ENCODE results near the gene RTP5.
A peak's percentile ranks its signal among the peaks of the same experiment; 100 is the strongest.
"Not testable (repeated sequence)": the region's sequence is repeated elsewhere in the genome, so short reads cannot be mapped to it uniquely, and the experiment has no call there.

Gene RTP5

DNA sequence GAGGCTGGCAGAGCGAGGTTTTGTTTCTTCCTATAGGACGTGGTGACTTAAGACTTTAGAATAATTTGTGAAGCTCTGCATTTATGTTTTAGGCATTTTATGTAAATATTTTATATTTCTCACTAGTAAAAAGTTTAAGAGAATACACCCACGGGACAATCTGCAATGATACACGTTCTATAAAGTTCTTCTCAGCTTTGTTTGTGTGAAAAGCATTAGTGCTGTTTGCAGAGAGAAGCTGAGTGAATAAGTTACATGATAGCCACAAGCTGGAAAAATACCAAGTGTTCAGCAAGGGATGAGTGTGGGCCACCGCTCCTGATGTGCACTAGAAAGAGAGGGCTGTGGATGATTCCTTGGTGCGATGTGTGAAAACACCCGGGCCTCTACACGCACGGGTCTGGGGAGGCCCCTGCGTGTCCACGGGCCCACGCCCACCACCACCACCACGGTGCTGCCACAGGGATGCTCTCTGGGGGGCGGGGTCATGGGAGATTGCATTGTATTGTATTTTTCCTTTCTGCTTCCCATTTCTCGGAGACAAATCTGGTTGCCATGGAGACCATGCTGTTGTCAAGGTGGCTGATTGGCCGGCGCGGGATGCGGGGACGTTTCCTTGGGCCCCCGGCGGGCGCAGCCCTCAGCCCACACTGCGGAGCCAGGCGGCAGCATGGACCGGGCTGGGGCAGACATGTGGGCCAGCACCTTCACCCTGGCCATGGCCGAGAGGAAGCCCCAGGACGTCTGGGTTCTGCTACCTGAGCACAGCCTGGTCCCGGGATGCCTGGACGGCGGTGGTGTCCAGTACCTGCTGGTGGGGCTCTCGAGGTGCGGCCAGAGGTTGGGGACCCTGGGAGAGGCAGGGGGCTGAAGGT, at the start of gene RTP5:
Gene RTP5, plus strand, starts transcription at position 643 of the 875 bp plus-strand sequence. Its CDS starts 28 bp downstream, at position 671.
- no peak for DNase-seq (ENCODE audit: low read depth in 3 of 3)

- DNase-seq (ENCODE audit: low read depth in 3 of 3), result not testable (repeated sequence)
Observed at GRCh38 chr2:241819947-241820624, 49.4 kb upstream of the RTP5 start.

DNA sequence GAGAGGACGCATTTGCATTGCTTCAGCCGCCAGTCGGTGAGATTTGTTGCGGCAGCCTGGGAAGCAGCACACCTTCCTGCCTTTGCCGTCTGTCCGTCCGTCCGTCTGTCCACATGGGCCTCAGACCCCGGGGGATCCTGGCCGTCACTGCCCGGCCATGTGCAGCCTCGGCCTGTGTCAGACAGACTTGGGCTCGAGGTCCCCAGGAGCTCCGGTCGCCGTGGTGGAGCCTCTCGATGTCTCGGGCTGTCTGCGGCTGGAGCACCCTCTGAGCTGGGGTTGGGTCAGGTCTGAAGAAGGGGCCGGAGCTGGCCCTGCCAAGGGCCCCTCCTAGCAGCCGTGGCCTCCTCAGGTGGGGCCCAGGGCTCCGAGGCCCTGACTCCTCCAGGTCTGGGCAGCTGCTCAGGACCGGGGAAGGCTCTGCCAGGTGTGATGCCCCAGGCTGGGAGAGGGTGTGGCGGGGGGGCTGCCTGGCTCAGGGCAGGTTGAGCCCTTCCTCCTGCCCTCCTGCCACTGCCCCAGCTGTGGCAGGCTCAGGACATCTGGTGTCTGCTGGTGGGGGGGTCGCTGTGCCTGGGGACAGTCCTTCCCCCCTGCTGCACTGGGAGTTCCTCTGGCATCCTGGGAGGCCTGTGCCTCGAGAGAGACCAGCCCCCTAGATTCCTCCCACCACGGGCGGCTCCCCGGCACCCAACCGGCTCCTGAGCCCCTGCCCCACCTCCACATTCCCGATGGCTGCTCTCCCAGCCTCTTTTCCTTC, 48.7 kb upstream of the RTP5 start:
- no peak for DNase-seq (ENCODE audit: low read depth in 3 of 3)

GRCh38 chr2:241821460-241822263, 47.9 kb upstream of the RTP5 start:
- DNase-seq (ENCODE audit: low read depth in 3 of 3), result no peak

DNA sequence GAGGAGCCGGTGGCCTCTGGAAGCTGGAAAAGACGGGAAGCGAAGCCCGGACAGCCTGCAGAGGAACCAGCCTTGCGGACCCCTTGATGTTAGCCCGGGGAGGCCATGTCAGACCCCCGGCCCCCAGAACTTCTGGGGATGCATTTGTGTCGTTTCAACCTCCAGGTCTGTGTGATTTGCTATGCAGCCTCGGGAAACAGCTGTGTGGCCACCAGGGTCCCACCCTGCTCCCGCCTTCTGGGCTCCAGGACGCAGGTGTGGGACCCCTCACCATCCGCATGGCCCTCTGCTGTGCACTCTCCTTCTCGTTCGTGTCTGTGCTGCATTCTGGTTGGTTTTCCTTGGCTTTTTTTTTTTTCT, 47.3 kb upstream of the RTP5 start:
- no peak for DNase-seq (ENCODE audit: low read depth in 3 of 3)

DNA sequence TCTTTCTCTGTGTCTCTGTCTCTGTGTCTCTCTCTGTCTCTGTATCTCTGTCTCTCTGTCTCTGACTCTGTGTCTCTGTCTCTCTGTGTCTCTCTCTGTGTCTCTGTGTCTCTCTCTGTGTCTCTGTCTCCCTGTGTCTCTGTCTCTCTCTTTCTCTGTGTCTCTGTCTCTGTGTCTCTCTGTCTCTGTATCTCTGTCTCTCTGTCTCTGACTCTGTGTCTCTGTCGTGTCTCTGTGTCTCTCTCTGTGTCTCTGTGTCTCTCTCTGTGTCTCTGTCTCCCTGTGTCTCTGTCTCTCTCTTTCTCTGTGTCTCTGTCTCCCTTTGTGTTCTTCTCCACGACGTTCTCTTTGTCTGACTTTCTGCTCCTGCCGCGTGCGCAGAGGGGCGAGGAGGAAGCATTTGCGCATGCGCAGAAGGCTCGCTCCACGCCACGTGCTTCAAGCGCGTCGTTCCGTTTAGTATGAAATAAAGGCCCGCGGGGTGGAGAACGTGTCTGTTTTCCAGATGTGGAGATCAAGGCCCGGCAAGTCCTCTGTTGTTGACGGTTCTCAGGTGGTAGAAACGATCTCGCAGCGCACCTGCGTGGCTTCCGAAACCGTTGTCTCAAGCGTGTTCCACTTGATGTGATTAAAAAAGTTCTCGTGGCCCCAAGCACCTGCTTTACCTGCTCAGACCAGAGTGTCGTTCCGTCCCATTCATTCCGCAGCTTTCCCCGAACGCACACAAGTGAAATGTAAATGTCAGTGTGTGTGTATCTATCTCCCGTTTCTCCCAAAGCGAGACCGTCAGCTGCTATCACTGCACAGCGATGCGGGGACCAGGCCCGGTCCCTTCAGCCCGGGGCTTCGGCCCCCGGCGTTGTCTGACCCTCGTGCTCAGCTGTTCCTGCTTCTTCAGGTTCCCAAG, 45.7 kb upstream of the RTP5 start:
- DNase-seq (ENCODE audit: low read depth in 3 of 3), result not testable (repeated sequence)

- DNase-seq (ENCODE audit: low read depth in 3 of 3), result no peak
Observed at GRCh38 chr2:241827394-241827793, 42.1 kb upstream of the RTP5 start.

- DNase-seq (ENCODE audit: low read depth in 3 of 3), result no peak
Observed at GRCh38 chr2:241833101-241833663, 36.3 kb upstream of the RTP5 start.

DNA sequence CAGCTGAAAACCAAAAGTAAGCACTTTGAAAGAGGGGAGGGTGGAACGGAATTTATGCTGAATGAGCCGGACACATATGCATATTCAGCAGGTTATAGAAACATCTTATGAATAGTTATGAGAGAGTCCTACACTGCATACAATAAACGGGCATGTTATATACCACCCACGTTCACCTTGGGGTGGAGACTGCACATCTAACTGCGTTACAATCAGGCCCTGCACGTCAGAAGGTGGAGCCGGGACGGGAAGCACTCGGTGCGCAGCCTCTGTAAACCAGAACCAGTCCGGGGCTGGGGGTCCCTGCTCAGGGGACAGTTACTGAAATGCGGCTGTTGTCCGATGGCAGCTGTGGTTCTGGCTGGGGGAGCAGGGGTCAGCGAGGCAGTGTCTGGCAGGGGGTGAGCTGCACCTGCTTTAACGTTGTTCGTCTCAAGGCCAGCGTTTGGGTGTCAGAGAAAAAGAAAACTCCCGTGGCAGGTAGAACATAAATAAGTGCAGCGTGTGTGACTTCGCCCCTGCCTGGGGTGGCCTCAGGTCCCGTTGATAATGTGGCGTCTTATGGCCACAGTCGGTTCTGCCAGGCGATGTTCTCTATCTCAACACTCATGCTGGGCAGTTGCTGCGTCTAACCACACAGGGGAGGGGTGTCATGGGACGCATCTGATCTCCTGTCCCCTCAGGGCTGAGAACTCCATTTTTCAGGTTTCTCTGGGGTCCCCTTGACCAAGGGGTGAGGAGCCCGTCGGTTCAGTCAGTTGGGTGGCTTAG, 35.6 kb upstream of the RTP5 start:
- DNase-seq (ENCODE audit: low read depth in 3 of 3), result not testable (repeated sequence)

DNA sequence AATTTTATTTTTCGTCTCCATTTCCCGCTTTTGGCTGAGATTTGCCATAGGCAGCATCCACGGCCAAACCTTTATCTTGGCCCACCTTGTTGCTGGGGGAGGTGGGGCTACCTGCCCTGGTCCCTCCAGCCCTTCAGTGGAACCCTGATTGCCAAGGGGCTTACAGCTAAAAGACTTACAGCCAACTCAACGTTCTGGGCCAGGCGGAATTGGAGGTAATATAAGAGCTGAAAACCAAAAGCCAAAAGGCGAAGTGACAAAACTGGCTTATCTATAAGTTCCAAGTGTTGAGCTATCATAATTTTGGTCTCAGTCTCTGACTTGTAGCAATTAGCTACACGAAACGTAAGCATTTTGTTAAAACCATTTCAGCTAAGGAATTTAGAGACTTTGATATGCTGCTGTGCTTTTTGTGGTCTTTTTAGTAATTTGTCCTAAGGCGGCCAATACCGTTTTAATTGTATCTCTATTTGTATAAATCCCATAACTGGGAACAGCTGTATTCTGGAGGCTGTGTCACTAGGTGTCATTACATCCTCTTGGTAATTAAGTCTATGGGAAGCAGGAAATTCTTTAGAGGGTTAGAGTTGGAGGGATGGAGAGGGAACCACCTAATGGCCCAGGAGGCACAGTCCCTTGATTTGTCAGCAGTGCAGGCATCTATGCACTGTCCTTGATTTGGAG, 34.9 kb upstream of the RTP5 start:
- DNase-seq (ENCODE audit: low read depth in 3 of 3), result no peak

GRCh38 chr2:241835611-241836010, 33.9 kb upstream of the RTP5 start:
- no peak for DNase-seq (ENCODE audit: low read depth in 3 of 3)

GRCh38 chr2:241836292-241836691, 33.2 kb upstream of the RTP5 start:
- DNase-seq (ENCODE audit: low read depth in 3 of 3), result no peak

- no peak for DNase-seq (ENCODE audit: low read depth in 3 of 3)
Observed at GRCh38 chr2:241837197-241837965, 32.1 kb upstream of the RTP5 start.

- DNase-seq (ENCODE audit: low read depth in 3 of 3), result no peak
Observed at GRCh38 chr2:241841181-241842066, 28.1 kb upstream of the RTP5 start.

DNA sequence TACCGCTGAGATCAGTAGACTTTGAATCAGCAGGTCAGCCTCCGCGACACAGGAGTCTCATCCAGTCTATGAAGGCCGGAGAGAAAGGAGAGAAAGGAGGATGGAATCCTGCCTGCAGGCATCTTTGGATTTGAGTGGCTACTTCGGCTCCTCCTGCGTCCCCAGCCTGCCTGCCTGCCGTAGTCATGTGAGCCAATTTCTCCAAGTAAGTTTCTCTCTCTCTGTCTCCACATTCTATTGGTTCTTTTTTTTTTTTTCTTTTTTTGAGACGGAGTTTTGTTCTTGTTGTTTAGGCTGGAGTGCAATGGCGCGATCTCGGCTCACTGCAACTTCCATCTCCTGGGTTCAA, 27.5 kb upstream of the RTP5 start:
- no peak for DNase-seq (ENCODE audit: low read depth in 3 of 3)

- DNase-seq (ENCODE audit: low read depth in 3 of 3), result peak in 1 of 3 donors; percentile 21
Observed at GRCh38 chr2:241842620-241843211, 26.8 kb upstream of the RTP5 start.

Measured in stimulated activated CD4-positive, alpha-beta T cell treated with anti-CD3 and anti-CD28 coated beads, TNF-alpha, amount 100 ng/mL, for 48 hours (primary cell).